Upper lobe of left lung (tissue), 6 donors: ENCODE measurements around the gene CES4A. TPM values are rescaled to one million over a fixed set of nuclear protein-coding genes. Genes with fewer than 3 reads are reported as not detected.

Experiments used
- ATAC-seq, 2 donors: fragments of 200-7000 bp; cut with Tn5 transposase; one replicate each; pipeline ENCODE4 v1.9.1; 2022; ENCODE audit warnings: mild to moderate bottlenecking in 2 of 2, moderate library complexity in 2 of 2; ENCODE audit not compliant: low FRiP score in 2 of 2
- DNase-seq, 2 donors: peaks; one replicate each; pipeline ENCODE4 v3.0.0-alpha.2; 2019 to 2020
- H3K27ac ChIP-seq, 4 donors: fragments of 200-600 bp; sonication (generic); one replicate each; pipeline ENCODE4 v1.5.1; 2016 to 2019
- H3K27me3 ChIP-seq, 4 donors: fragments of 200-600 bp; sonication (generic); one replicate each; pipeline ENCODE4 v1.5.1; 2017 to 2019
- H3K36me3 ChIP-seq, 4 donors: fragments of 200-600 bp; sonication (generic); one replicate each; pipeline ENCODE4 v1.5.1; 2016 to 2019
- H3K4me1 ChIP-seq, 4 donors: fragments of 200-600 bp; sonication (generic); one replicate each; pipeline ENCODE4 v1.5.1; 2018 to 2019
- H3K4me3 ChIP-seq, 4 donors: fragments of 200-600 bp; sonication (generic); one replicate each; pipeline ENCODE4 v1.5.1; 2017 to 2019; ENCODE audit warnings: mild to moderate bottlenecking in 2 of 4, moderate library complexity in 1 of 4
- H3K9me3 ChIP-seq, 4 donors: fragments of 200-600 bp; sonication (generic); one replicate each; pipeline ENCODE4 v1.5.1; 2018 to 2019
- CTCF ChIP-seq, 6 experiments: fragments of 450-650 bp in 4 of 6; fragments of 200-600 bp in 2 of 6; sonication (generic) in 2 of 6; IDR thresholded peaks; one replicate each; pipeline ENCODE4 v1.5.1; 2016 to 2019; ENCODE audit warnings: antibody characterized with exemption in 6 of 6
- EP300 ChIP-seq, 4 donors: sonication (generic); formaldehyde crosslinking; IDR thresholded peaks; one replicate each; pipeline ENCODE4 v1.5.1; 2017; ENCODE audit warnings: antibody characterized with exemption in 4 of 4, control low read depth in 2 of 4
- POLR2A ChIP-seq, 4 donors: fragments of 450-650 bp; IDR thresholded peaks; one replicate each; pipeline ENCODE4 v1.5.1; 2016 to 2017; ENCODE audit warnings: antibody characterized with exemption in 4 of 4, mild to moderate bottlenecking in 2 of 4
- POLR2AphosphoS5 ChIP-seq, 2 donors: sonication (generic); formaldehyde crosslinking; IDR thresholded peaks; one replicate each; pipeline ENCODE4 v1.5.1; 2017; ENCODE audit warnings: antibody characterized with exemption in 2 of 2
- WGBS, 2 donors: methylation state at CpG; one replicate each; pipeline ENCODE4 v1.1.5; 2017 to 2018; 5-methylcytosine and 5-hydroxymethylcytosine counted together
- total RNA-seq, 6 donors: library from RNA; depleted of rRNA in 4 of 6; stranded (reverse); fragments of >200 nt in 4 of 6; gene quantifications; one replicate each; pipeline versions ENCODE4 v1.1.0 to v1.2.1, GENCODE V29; 2016 to 2021
- donor health status: DM: no; HTN: no; CAD: no; lungs with moderate emphysema.
- donor health status: DM: no; HTN: yes; CAD: no; lungs with severe emphysema.

Gene CES4A
- total RNA-seq, 6 donors from 2014 or later, result 9.9 to 39.7 (median 20.2) TPM

GRCh38 chr16:67022531-67023214, 34.3 kb downstream of the CES4A start:
- no peak overlapping the region for H3K27ac ChIP-seq
- ATAC-seq (no peak), DNase-seq (peak in 1 of 2 donors; percentile 2)
- TF ChIP-seq CTCF (IDR thresholded peaks at IDR 0.05), result no peak
- no peak for TF ChIP-seq EP300 (IDR thresholded peaks at IDR 0.05)
- no peak for TF ChIP-seq POLR2A (IDR thresholded peaks at IDR 0.05)
- TF ChIP-seq POLR2AphosphoS5 (IDR thresholded peaks at IDR 0.05), result no peak
- H3K4me1 ChIP-seq, result no peaks in the 10 kb centered on the region
- H3K9me3 ChIP-seq, result no peaks in the 10 kb centered on the region
- H3K36me3 ChIP-seq, result no peaks in the 10 kb centered on the region
- no peaks in the 10 kb centered on the region for H3K27me3 ChIP-seq
- no peak overlapping the region for H3K4me3 ChIP-seq
- WGBS, 2 donors, result 77 to 78% methylated on average over 4 of the region's 4 CpGs

GRCh38 chr16:67023689-67024088, 35.3 kb downstream of the CES4A start:
- no peak for TF ChIP-seq POLR2AphosphoS5 (IDR thresholded peaks at IDR 0.05)
- TF ChIP-seq CTCF (IDR thresholded peaks at IDR 0.05), result no peak
- no peak for TF ChIP-seq EP300 (IDR thresholded peaks at IDR 0.05)
- no peak for TF ChIP-seq POLR2A (IDR thresholded peaks at IDR 0.05)
- 100% methylated on average over 1 of the region's 1 CpG for WGBS, 2 donors
- ATAC-seq, result no peak

GRCh38 chr16:67024384-67025209, 36.2 kb downstream of the CES4A start:
- TF ChIP-seq POLR2A (IDR thresholded peaks at IDR 0.05) (no peak), EP300 (IDR thresholded peaks at IDR 0.05) (no peak)
- Histone ChIP-seq H3K36me3 (no peaks in the 10 kb centered on the region), H3K4me1 (peaks cover 6% of the 10 kb centered on the region in 4 donors), H3K27me3 (no peaks in the 10 kb centered on the region), H3K4me3 (no peak overlapping the region), H3K27ac (no peak overlapping the region), H3K9me3 (no peaks in the 10 kb centered on the region)
- ATAC-seq (no peak), DNase-seq (peak in 1 of 2 donors; percentile 1)
- 73 to 84% methylated on average over 4 of the region's 4 CpGs for WGBS, 2 donors

More at GRCh38 chr16:67023689-67024088, 35.3 kb downstream of the CES4A start:
- no peaks in the 10 kb centered on the region for H3K9me3 ChIP-seq
- no peak overlapping the region for H3K4me3 ChIP-seq
- H3K36me3 ChIP-seq, result no peaks in the 10 kb centered on the region
- no peaks in the 10 kb centered on the region for H3K27me3 ChIP-seq
- no peak for DNase-seq
- no peak overlapping the region for H3K27ac ChIP-seq
- H3K4me1 ChIP-seq, result peaks cover 6% of the 10 kb centered on the region in 4 donors

- TF ChIP-seq CTCF (IDR thresholded peaks at IDR 0.05) (no peak), POLR2A (IDR thresholded peaks at IDR 0.05) (no peak), POLR2AphosphoS5 (IDR thresholded peaks at IDR 0.05) (no peak), EP300 (IDR thresholded peaks at IDR 0.05) (no peak)
- ATAC-seq, result no peak
- Histone ChIP-seq H3K36me3 (no peaks in the 10 kb centered on the region), H3K4me3 (no peak overlapping the region), H3K27me3 (no peaks in the 10 kb centered on the region), H3K27ac (no peak overlapping the region), H3K4me1 (peaks cover 7 to 10% (median 8%) of the 10 kb centered on the region in 4 donors), H3K9me3 (no peaks in the 10 kb centered on the region)
- no peak for DNase-seq
Observed at GRCh38 chr16:67025210-67025550, 36.8 kb downstream of the CES4A start.

- ATAC-seq, result no peak
- TF ChIP-seq CTCF (IDR thresholded peaks at IDR 0.05), result no peak
- no peak for TF ChIP-seq POLR2A (IDR thresholded peaks at IDR 0.05)
- no peak for TF ChIP-seq EP300 (IDR thresholded peaks at IDR 0.05)
- no peak for TF ChIP-seq POLR2AphosphoS5 (IDR thresholded peaks at IDR 0.05)
- Histone ChIP-seq H3K36me3 (peaks cover 0 to 10% (median 1%) of the 10 kb centered on the region in 4 donors), H3K4me1 (peaks cover 21 to 24% (median 22%) of the 10 kb centered on the region in 4 donors), H3K27ac (no peak overlapping the region), H3K27me3 (no peaks in the 10 kb centered on the region), H3K4me3 (no peak overlapping the region), H3K9me3 (no peaks in the 10 kb centered on the region)
- peak in 1 of 2 donors; percentile 8 for DNase-seq
- WGBS, 2 donors, result 94 to 97% methylated on average over 4 of the region's 4 CpGs
Observed at GRCh38 chr16:67026570-67026969, 38.2 kb downstream of the CES4A start.
